Pancreas (tissue), 10 donors: Measurements from ENCODE around the gene OR10G8. TPM values are rescaled to one million over a fixed set of nuclear protein-coding genes. Genes with fewer than 3 reads are reported as not detected.

Source experiments
- ATAC-seq, 4 donors: fragments of 200-7000 bp; cut with Tn5 transposase; one replicate each; pipeline versions ENCODE4 v1.8.0 to v1.9.1; 2020; ENCODE audit warnings: mild to moderate bottlenecking in 4 of 4, moderate library complexity in 4 of 4
- DNase-seq, 6 donors: peaks; one replicate each; pipeline ENCODE4 v3.0.0-alpha.2; 2020
- FAIRE-seq: peaks from 2 replicates; lab custom pipeline; 2012; peaks lifted over from hg19 to GRCh38; lab: Jason Lieb, UNC
- H3K27ac ChIP-seq, 4 donors: fragments of 200-600 bp; sonication (generic); 1 replicate in 3 of 4; 2 replicates in 1 of 4; pipeline versions ENCODE4 v1.5.0 to v1.8.0; 2020
- H3K27me3 ChIP-seq, 4 donors: fragments of 200-600 bp; one replicate each; pipeline ENCODE4 v1.8.0; 2021
- H3K36me3 ChIP-seq, 3 donors: fragments of 200-600 bp; sonication (generic) in 1 of 3; one replicate each; pipeline versions ENCODE4 v1.5.0 to v1.8.0; 2020 to 2021
- H3K4me1 ChIP-seq, 3 donors: fragments of 200-600 bp; one replicate each; pipeline ENCODE4 v1.8.0; 2021
- H3K4me3 ChIP-seq, 4 donors: fragments of 200-600 bp; sonication (generic) in 2 of 4; one replicate each; pipeline versions ENCODE4 v1.5.0 to v1.8.0; 2020 to 2021
- H3K9me3 ChIP-seq, 4 donors: fragments of 200-600 bp; one replicate each; pipeline ENCODE4 v1.8.0; 2021
- CTCF ChIP-seq, 4 donors: fragments of 200-600 bp; sonication (generic) in 3 of 4; IDR thresholded peaks; one replicate each; pipeline versions ENCODE4 v1.5.0 to v1.8.0; 2021; ENCODE audit warnings: antibody characterized with exemption in 4 of 4
- WGBS, 2 donors: extraction: QIAGEN DNeasy Blood & Tissue Kit; methylation state at CpG; one replicate each; pipeline ENCODE4 v1.1.7; 2013; 5-methylcytosine and 5-hydroxymethylcytosine counted together
- intact Hi-C, 3 donors: fragments of 100-400 bp; cut with DNase I; formaldehyde crosslinking; loops; one replicate each; pipeline versions ENCODE4 v1.11.1 to v1.14.2; 2022
- polyA plus RNA-seq, 2 donors: library from polyadenylated mRNA; stranded (reverse); fragments of 200-250 nt; gene quantifications; one replicate each; pipeline ENCODE4 v1.2.3, GENCODE V29; 2013
- total RNA-seq, 6 donors: library from RNA; stranded (reverse); fragmentation: NEBNext Ultra II Directional in 4 of 6; extraction: Animal tissue kit (Norgen Biotek cat#: 25700) in 4 of 6; gene quantifications; one replicate each; pipeline versions ENCODE4 v1.2.1 to v1.2.4, GENCODE V29; 2021 to 2023
- donor health status: healthy with polysubstance abuse.
- donor health status: DM: no; HTN: no; CAD: no; lungs with moderate emphysema.
- donor health status: DM: no; HTN: no; CAD: no.
- donor health status: control.
- donor health status: control.
- donor health status: Bipolar disorder and iron deficiency.
- donor health status: DM: yes; HTN: yes; CAD: no.
- donor health status: DM: no; HTN: no; CAD: no.
- donor health status: DM: no; HTN: no; CAD: no.
- donor health status: DM: yes; HTN: yes; CAD: no.

Gene OR10G8
- total and polyA plus RNA-seq, 8 donors, result 0.18 to 0.51 (median 0.24) TPM; not detected in 4

- 51 to 62% methylated on average over 4 of the region's 4 CpGs for WGBS, 2 donors
- DNase-seq, result no peak
- intact Hi-C loops, result loop anchor here in 1 of 3 donors (10.0 kb wide), 2 partner anchors 263 to 523 kb away; no protein-coding TSS in a partner anchor
- no peak overlapping the region for H3K4me3 ChIP-seq
- H3K4me1 ChIP-seq, result peaks cover 0 to 2% (median 0%) of the 10 kb centered on the region in 3 donors
- no peak for FAIRE-seq
- TF ChIP-seq CTCF (IDR thresholded peaks at IDR 0.05), result peak in 1 of 4 donors; percentile 9
- H3K9me3 ChIP-seq, result no peaks in the 10 kb centered on the region
- no peak overlapping the region for H3K27ac ChIP-seq
- no peaks in the 10 kb centered on the region for H3K36me3 ChIP-seq
- no peak for ATAC-seq
- H3K27me3 ChIP-seq, result no peaks in the 10 kb centered on the region
These were observed 45.0 kb downstream of the OR10G8 start for GRCh38 chr11:124071623-124071948.

- no peaks in the 10 kb centered on the region for H3K36me3 ChIP-seq
- 86 to 87% methylated on average over 8 of the region's 8 CpGs for WGBS, 2 donors
- no peak for DNase-seq
- H3K4me1 ChIP-seq, result peaks cover 0 to 2% (median 0%) of the 10 kb centered on the region in 3 donors
- H3K27ac ChIP-seq, result no peak overlapping the region
- FAIRE-seq, result no peak
- no peak for TF ChIP-seq CTCF (IDR thresholded peaks at IDR 0.05)
- no peak for ATAC-seq
- intact Hi-C loops, result loop anchor here in 1 of 3 donors (10.0 kb wide), 2 partner anchors 263 to 523 kb away; no protein-coding TSS in a partner anchor
- H3K27me3 ChIP-seq, result no peaks in the 10 kb centered on the region
- no peaks in the 10 kb centered on the region for H3K9me3 ChIP-seq
- no peak overlapping the region for H3K4me3 ChIP-seq
These were observed 45.5 kb downstream of the OR10G8 start for GRCh38 chr11:124072147-124072546.

GRCh38 chr11:124074554-124074953, 48.0 kb downstream of the OR10G8 start:
- FAIRE-seq, result no peak
- WGBS, 2 donors, result 90 to 96% methylated on average over 5 of the region's 5 CpGs
- Histone ChIP-seq H3K4me1 (peaks cover 0 to 2% (median 0%) of the 10 kb centered on the region in 3 donors), H3K4me3 (no peak overlapping the region), H3K27ac (no peak overlapping the region), H3K27me3 (no peaks in the 10 kb centered on the region), H3K9me3 (no peaks in the 10 kb centered on the region), H3K36me3 (no peaks in the 10 kb centered on the region)
- ATAC-seq, result no peak
- no peak for TF ChIP-seq CTCF (IDR thresholded peaks at IDR 0.05)
- intact Hi-C loops, result loop anchor here in 1 of 3 donors (10.0 kb wide), 2 partner anchors 260 to 520 kb away; no protein-coding TSS in a partner anchor
- DNase-seq, result peak in 1 of 6 donors; percentile 38

GRCh38 chr11:124075492-124075840, 48.9 kb downstream of the OR10G8 start:
- Histone ChIP-seq H3K4me3 (peak overlapping the region in 1 of 4 donors; percentile 39), H3K4me1 (peaks cover 0 to 2% (median 0%) of the 10 kb centered on the region in 3 donors), H3K27ac (no peak overlapping the region), H3K36me3 (no peaks in the 10 kb centered on the region), H3K27me3 (no peaks in the 10 kb centered on the region), H3K9me3 (no peaks in the 10 kb centered on the region)
- FAIRE-seq (no peak), DNase-seq (no peak), ATAC-seq (no peak)
- intact Hi-C loops, result loop anchor here in 1 of 3 donors (10.0 kb wide), 2 partner anchors 259 to 519 kb away; no protein-coding TSS in a partner anchor
- TF ChIP-seq CTCF (IDR thresholded peaks at IDR 0.05), result no peak
- WGBS, 2 donors, result 87 to 88% methylated on average over 6 of the region's 6 CpGs
